ENCODE measurements around the gene ARHGAP18.

The ARHGAP18 gene

GRCh38 chr6:129725341-129725740, 15.4 kb upstream of the ARHGAP18 start:
- in situ Hi-C loops (cut with MboI; ENCODE audit: low sequenced_read_pairs), result no loop called here

- in situ Hi-C loops (cut with MboI; ENCODE audit: low sequenced_read_pairs), result no loop called here
Observed at GRCh38 chr6:129719692-129720091, 9.7 kb upstream of the ARHGAP18 start.

- in situ Hi-C loops (cut with MboI; ENCODE audit: low sequenced_read_pairs), result no loop called here
Observed at GRCh38 chr6:129717277-129717676, 7.3 kb upstream of the ARHGAP18 start.

GRCh38 chr6:129713806-129714333, 3.9 kb upstream of the ARHGAP18 start:
- in situ Hi-C loops (cut with MboI; ENCODE audit: low sequenced_read_pairs), result no loop called here

GRCh38 chr6:129711271-129711631, 1.3 kb upstream of the ARHGAP18 start:
- in situ Hi-C loops (cut with MboI; ENCODE audit: low sequenced_read_pairs), result no loop called here

GRCh38 chr6:129710450-129711270, 683 bp upstream of the ARHGAP18 start:
- in situ Hi-C loops (cut with MboI; ENCODE audit: low sequenced_read_pairs), result no loop called here

- in situ Hi-C loops (cut with MboI; ENCODE audit: low sequenced_read_pairs), result no loop called here
Observed at GRCh38 chr6:129709196-129709768, 695 bp downstream of the ARHGAP18 start.

- in situ Hi-C loops (cut with MboI; ENCODE audit: low sequenced_read_pairs), result no loop called here
Observed at GRCh38 chr6:129708496-129709195, 1.3 kb downstream of the ARHGAP18 start.

- in situ Hi-C loops (cut with MboI; ENCODE audit: low sequenced_read_pairs), result no loop called here
Observed at GRCh38 chr6:129707882-129708495, 2.0 kb downstream of the ARHGAP18 start.

- in situ Hi-C loops (cut with MboI; ENCODE audit: low sequenced_read_pairs), result no loop called here
Observed at GRCh38 chr6:129707028-129707427, 2.9 kb downstream of the ARHGAP18 start.

GRCh38 chr6:129705212-129705611, 4.8 kb downstream of the ARHGAP18 start:
- in situ Hi-C loops (cut with MboI; ENCODE audit: low sequenced_read_pairs), result no loop called here

- in situ Hi-C loops (cut with MboI; ENCODE audit: low sequenced_read_pairs), result no loop called here
Observed at GRCh38 chr6:129704708-129705107, 5.3 kb downstream of the ARHGAP18 start.

- in situ Hi-C loops (cut with MboI; ENCODE audit: low sequenced_read_pairs), result no loop called here
Observed at GRCh38 chr6:129701721-129702455, 8.1 kb downstream of the ARHGAP18 start.

GRCh38 chr6:129700666-129701065, 9.3 kb downstream of the ARHGAP18 start:
- in situ Hi-C loops (cut with MboI; ENCODE audit: low sequenced_read_pairs), result no loop called here

- in situ Hi-C loops (cut with MboI; ENCODE audit: low sequenced_read_pairs), result no loop called here
Observed at GRCh38 chr6:129699659-129700058, 10.3 kb downstream of the ARHGAP18 start.

- in situ Hi-C loops (cut with MboI; ENCODE audit: low sequenced_read_pairs), result no loop called here
Observed at GRCh38 chr6:129698430-129698829, 11.5 kb downstream of the ARHGAP18 start.

GRCh38 chr6:129697788-129698187, 12.2 kb downstream of the ARHGAP18 start:
- in situ Hi-C loops (cut with MboI; ENCODE audit: low sequenced_read_pairs), result no loop called here

- in situ Hi-C loops (cut with MboI; ENCODE audit: low sequenced_read_pairs), result no loop called here
Observed at GRCh38 chr6:129696843-129697242, 13.1 kb downstream of the ARHGAP18 start.

- in situ Hi-C loops (cut with MboI; ENCODE audit: low sequenced_read_pairs), result no loop called here
Observed at GRCh38 chr6:129696028-129696418, 14.0 kb downstream of the ARHGAP18 start.

GRCh38 chr6:129695373-129696027, 14.5 kb downstream of the ARHGAP18 start:
- in situ Hi-C loops (cut with MboI; ENCODE audit: low sequenced_read_pairs), result no loop called here
